RCC 7860 (cell line): ENCODE measurements around the gene TRIM17.
A peak's percentile ranks its signal among the peaks of the same experiment; 100 is the strongest.

Source experiments
- DNase-seq: peaks from one replicate; pipeline ENCODE4 v3.0.0-alpha.2; 2015; ENCODE audit warnings: low spot score
- FAIRE-seq: peaks from 2 replicates; lab custom pipeline; 2012; peaks lifted over from hg19 to GRCh38; lab: Jason Lieb, UNC

TRIM17 gene

GRCh38 chr1:228404107-228404720 is 12.4 kb downstream of the TRIM17 start:
- DNase-seq, result no peak
- FAIRE-seq, result no peak

- DNase-seq (no peak), FAIRE-seq (no peak)
Measured at GRCh38 chr1:228403231-228403631, 13.4 kb downstream of the TRIM17 start.

DNA sequence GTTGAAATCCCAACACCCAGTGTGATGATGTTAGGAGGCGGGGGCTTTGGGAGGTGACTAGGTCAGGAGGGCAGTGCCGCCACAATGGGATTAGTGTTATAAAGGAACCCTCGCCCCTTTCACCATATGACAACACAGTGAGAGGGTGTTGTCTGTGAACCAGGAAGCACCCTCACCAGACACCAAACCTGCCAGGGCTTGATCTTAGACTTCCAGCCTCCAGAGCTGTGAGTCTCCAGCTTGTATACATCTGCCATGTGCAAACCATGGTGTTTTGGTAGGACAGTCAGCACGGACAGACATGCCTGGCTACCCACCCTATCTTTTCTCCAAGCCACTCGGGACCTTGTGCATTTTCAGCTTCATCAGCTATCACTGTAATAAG is 14.0 kb downstream of the TRIM17 start:
- DNase-seq (no peak), FAIRE-seq (no peak)

DNA sequence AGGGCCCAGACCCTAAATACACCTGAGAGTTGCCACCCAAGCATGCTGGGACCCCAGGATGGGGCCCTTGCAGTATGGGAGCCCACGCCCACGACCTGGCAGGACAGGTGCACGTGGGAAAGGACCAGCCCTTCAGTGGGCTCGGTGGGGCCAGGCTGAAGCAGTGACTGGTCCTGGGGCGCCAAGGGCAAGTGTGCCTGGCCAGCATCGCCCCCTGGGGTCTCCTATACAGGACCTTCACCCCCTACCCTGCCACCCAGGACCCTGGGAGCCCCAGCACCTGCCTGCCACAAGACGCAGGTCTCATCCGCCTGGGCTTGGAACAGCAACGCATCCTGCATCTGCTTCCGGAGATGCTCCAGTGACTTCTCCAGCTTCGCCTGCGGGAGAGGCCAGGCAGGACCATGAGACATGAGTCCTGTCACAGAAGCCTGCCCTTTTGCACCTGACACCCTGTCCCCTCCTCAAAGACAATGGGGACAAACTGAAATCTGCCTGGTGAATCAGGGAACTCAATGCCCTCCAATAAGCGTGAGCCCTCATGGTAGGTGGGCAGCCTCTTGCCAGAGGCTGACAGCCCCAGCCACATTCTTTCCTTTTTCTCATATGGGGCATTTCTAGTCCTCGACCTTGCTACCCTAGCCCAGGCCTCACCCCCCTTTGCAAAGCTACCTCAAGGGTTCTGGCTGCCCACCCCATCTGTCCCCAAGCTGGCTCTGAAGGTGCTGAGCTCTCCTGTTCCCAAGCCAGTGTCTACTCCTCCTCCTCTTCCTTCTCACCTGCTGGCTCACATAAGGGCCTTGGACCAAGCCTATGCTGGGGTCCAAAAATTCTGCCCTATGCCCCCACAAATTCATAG is 14.7 kb downstream of the TRIM17 start:
- DNase-seq, result no peak
- no peak for FAIRE-seq

- FAIRE-seq, result no peak
Measured at GRCh38 chr1:228400692-228401454, 15.8 kb downstream of the TRIM17 start.

GRCh38 chr1:228400237-228400651 is 16.4 kb downstream of the TRIM17 start:
- DNase-seq (no peak), FAIRE-seq (no peak)

More at GRCh38 chr1:228400692-228401454, 15.8 kb downstream of the TRIM17 start:
- no peak for DNase-seq

DNA sequence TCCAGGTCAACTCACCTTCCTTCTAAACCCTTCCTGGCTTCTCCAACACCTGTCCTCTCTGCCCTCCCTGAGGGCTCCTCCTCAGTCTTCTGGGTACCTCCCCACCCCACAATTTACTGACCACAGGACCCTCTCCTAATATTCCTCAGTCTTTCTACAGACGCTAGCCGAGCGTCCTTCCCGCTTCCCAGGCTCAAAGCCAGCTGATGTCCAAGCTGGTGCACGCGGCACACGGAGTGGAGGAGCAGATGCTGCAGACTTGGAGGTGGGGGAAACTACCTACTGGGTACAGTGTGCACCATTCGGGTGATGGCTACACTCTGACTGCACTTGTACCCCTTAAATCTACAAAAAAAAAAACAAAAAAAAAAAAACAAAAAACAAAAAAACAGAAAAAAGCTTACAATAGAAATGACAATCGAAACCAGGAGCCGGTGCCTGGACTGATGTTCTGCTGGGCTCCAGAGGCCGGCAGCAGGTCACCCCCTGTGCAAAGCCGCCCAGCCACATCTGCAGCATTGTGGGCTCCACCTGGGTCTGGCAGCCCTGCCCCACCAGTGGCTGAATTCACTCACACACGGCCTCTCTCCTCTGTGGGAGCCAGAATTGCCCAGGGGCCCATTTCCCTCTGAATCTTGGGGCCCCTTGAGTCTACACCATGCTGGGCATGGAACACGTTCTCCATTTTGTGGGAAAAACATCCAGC is 17.0 kb downstream of the TRIM17 start:
- FAIRE-seq (no peak), DNase-seq (no peak)

- DNase-seq, result no peak
- no peak for FAIRE-seq
Measured at GRCh38 chr1:228398741-228399461, 17.8 kb downstream of the TRIM17 start.

DNA sequence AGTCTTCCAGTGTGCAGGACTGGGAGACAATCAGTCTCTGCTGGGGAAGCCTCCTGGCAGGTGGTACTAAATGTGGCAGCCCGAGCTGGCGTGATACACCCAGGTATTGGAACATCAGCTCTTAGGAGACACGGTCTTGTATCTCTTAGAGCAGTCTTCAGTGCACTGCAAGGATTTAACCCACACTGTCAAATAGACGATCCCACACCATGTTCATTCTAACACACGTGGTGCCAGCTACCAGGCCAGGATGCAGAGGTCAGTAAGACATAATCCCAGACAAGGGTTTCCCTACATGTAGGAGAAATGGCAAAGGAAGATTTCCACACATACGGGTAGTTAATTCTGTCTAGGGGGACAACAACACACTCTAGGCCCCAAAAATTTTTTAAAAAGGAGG is 18.7 kb downstream of the TRIM17 start:
- DNase-seq (no peak), FAIRE-seq (no peak)

DNA sequence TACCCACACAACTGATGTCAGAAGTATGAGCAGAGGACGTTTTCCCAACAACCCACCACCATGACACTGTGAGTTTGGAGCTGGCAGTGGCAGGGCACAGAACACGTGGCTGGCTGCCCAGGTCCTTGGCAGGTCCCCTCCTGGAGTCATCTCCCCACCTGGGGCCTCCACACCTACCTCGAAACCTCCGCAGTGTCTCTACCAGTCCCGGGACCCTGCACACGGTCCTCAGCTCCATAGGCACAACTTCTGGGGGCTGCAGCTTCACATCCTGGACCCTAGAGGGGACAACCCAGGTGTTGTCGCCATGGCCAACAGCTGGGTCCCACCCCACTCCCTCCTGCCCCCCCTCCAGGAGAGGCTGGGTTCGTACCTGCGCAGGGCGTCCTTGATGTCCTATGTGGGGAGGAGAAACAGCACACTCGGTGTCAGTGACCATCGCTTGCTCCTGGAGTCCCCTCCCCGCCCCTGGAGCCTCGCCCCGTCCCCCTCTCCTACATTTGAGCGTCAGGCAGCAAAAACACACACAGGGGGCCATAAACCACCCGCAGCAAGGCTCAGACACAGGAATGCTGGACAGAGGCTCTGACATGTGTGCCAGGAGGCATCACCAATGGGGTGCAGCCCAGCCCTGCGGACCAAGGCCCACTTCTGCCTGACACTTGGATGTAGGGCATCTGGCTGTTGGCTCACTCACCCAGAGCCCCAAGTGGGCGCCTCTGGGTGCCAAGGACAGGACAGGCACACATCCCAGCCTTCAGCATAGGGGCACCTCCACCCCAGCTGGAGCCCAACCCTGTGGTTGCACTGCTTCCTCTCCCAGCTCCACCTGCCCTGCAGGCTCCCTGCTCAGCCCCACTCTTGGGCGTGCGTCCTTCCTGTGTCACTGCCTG is 19.6 kb downstream of the TRIM17 start:
- DNase-seq, result no peak
- no peak for FAIRE-seq

DNA sequence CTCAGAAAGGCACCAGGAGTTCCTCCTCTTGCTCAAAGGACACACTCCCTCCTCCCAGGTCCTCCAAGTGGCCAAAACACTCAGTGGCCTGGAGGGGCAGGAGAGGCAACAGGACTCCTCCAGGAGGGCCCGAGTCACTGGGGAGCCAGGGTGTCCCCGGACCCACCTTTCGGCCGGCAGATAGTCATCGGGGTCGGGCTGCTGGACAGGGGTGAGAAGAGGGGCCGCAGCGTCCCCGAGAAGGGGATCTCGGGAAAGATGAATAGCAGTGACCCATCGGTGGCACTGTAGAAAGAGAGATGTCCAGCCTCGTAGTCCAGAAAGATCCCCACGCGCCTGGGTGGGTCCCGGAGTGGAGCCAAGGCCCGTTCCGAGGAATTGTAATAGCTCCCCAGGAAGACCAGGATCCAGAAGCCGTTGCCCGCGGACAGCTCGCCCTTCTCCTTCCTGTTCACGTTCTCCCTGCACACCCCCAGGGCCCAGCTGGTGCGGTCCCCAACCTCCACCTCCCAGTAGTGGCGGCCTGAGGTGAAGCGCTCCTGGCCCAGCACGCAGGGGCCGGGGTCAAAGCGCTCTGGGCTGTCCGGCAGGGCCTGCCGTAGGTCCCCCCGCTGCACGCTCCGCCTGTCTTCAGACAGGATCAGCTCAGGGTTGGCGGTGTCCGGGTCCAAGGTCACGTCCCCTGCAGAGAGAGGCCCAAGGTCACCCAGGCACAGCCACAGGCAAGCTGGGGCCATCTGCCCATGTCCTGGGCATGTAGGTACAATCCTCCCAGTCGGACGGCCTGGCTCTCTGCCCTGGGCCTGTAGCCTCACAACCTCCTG is 21.9 kb downstream of the TRIM17 start:
- FAIRE-seq, result no peak
- no peak for DNase-seq

- FAIRE-seq, result no peak
- no peak for DNase-seq
Measured at GRCh38 chr1:228393811-228394570, 22.7 kb downstream of the TRIM17 start.

GRCh38 chr1:228393268-228393701 is 23.4 kb downstream of the TRIM17 start:
- DNase-seq, result no peak
- no peak for FAIRE-seq

- DNase-seq, result peak; percentile 43
- no peak for FAIRE-seq
Measured at GRCh38 chr1:228392111-228392936, 24.3 kb downstream of the TRIM17 start.

DNA sequence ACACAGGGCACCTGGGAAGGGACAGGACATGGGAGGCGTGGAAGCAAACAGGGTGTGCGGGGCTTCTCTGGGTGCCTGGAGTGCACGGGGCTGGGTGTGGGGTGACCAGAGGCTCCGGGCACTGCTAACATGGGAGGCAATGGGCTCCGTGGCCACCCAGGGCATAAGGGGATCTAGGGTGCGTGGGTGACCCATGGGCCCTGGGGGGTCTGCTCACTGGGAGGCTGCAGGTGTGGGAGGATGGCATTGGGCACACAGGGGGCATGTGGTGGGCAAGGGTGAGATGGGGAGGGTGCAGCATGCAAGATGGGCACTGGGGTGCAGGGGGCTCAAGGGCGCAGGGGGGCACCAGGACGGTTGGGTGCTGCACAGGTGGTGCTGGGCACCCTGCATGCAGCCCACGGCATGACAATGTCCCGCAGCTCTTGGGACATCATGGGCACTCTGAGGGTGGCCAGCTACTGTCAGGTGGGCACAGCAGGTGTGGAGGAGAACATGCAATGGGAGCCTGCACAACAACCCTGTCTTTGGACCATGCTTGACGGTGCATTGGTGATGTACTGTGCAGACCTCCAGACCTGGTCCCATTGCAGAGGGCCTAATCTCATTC is 25.1 kb downstream of the TRIM17 start:
- FAIRE-seq, result no peak
- no peak for DNase-seq

DNA sequence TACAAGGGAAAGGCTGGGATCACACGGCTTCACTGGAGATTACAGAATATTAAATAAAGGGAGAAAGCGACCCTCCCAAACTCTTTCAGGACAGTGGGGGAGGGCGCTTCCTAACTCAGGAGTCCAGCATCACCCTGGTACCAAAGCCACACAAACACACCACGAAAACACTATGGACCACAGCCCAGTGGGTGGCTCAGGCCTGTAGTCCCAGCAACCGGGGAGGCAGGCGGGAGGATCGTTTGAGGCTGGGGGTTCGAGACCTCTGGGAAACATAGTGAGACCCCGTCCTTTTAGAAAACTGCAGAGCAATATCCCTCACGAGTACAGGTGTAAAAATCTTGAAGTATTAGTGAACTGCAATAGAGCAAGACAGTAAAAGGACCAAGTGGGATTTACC is 26.0 kb downstream of the TRIM17 start:
- DNase-seq (no peak), FAIRE-seq (no peak)
